Fibroblast of skin of right quadriceps (primary cell): ENCODE measurements around the gene DIRAS3.
"Not testable (repeated sequence)": the region's sequence is repeated elsewhere in the genome, so short reads cannot be mapped to it uniquely, and the experiment has no call there.

ENCODE experiments used
- DNase-seq: peaks from one replicate; pipeline ENCODE4 v3.0.0-alpha.2; 2013

DIRAS3 gene

DNA sequence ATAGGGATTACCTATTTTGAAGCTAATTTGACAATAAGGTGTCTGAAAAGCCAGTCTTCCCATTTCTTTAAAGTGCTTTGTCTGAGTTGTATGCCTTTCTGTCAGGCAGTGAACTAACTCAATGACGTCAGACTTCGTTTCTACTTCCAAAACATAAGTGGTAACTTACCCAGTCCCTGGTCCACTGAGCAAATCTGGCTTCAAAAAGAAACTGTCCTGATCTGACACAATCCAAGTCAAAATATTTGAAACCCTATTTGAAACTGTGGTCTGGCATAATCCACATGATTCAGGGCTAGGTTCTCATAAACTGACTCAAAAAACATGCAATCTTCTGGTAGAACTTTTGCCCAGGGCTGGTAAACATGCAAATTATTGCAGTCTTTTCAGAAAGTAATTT, 34.0 kb downstream of the DIRAS3 start:
- peak; percentile 12 for DNase-seq

DNA sequence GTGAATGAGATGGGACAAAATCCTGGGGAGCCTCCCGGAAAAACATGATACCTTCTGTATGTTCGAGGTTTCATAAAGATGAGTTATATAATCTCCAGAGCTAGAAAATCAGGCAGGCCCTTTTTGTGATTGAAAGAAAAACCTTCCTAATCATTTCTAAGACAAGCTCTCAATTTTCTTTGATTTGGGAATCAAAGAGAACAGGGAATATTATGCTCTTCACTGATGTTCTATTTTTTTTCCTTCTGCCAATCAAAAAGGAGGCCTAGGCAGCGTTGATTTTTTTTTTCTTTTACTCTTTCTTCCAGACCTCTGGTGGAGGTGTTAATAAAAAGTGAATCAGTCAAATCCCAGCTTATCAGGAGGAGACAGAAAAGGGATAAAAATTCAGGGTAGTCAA, 34.5 kb downstream of the DIRAS3 start:
- no peak for DNase-seq

DNA sequence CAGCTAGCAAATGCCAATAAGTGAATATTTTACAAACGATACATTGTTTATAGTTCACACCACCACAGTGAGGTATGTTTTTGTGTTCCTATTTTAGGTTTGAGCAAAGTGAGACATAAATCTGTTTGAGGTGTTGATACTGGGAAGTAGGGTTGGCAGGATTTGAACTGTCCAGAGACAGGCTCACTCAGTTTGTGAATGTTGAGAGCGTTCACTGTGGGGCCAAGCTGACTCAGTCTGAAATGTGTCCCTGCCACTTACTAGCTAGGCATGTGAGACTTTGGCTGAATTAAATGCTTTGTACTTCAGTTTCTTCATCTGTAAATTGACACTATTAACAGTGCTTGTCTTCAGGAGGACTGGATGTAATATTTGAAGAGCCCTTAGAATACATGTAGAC, 35.1 kb downstream of the DIRAS3 start:
- DNase-seq = no peak

GRCh38 chr1:68013351-68013750, 37.1 kb downstream of the DIRAS3 start:
- DNase-seq = no peak

DNA sequence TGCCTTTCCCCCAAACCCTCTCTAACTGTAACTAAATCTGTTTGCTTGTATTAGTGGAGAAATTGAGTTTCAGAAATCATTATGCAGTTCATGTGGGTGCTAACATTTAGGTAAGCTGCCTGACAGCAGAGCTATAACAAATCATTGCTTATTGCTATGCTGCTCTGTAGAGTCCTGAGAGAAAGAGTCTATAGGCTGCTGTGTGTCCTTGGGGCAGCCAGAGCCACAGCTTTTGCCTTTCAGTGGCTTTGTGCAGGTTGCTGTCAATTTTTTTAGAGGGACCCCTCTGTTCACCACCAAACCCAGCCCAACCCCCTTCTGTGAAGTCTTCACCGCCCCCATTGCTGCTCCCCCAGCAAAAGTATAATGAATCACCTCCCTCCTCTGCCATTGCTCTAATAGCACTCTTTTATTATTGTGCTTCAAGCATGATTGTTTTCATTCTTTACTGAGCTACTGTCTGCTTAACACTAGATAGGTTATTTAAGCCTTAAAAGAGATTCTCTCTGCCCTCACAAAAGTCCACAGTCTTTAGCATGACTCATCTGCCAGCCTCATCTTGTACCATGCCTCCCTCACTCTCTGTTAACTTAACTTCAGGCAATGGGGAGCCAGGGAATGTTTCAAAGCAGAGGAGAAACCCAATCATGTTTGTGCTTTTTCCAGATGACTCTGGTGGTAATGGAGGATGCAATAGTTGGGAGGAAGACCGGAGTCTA, 38.6 kb downstream of the DIRAS3 start:
- no peak for DNase-seq

GRCh38 chr1:68010543-68010942, 39.9 kb downstream of the DIRAS3 start:
- no peak for DNase-seq

DNA sequence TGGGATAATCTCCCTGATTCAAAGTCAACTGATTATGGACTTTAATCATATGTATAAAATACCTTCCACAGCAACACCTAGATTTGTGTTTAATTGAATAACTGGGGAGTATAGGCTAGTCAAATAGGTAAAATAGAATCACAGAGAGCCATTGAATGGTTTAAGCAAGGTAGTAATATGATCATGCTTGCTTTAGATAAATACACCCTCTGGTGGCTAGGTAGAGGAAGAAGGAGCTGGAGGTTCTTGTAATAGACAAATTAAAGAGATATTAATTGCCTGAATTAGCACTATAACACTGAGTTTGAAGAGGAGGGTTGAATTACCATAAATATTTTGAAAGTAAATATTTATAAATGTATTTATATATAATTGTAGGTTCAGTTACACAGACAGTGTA, 40.3 kb downstream of the DIRAS3 start:
- DNase-seq = peak; percentile 32

GRCh38 chr1:68003626-68004025, 46.8 kb downstream of the DIRAS3 start:
- DNase-seq = not testable (repeated sequence)

- DNase-seq = no peak
These were observed 50.2 kb downstream of the DIRAS3 start for GRCh38 chr1:68000191-68000590.

DNA sequence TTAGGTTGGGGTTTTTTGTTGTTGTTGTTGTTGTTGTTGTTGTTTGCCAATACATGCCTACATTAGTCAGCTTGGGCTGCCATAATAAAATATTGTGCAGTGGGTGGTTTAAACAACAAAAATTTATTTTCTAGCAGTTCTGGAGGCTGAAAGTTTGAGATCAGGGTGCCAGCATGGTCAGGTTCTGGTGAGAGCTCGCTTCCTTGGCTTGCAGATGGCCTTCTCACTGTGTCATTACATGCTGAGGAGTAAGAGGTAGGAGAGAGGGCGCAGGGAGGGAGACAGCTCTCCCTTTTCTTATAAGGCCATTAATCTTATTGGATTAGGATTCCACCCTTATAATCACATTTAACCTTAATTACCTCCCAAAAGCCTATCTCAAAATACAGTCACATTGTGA, 52.7 kb downstream of the DIRAS3 start:
- DNase-seq = no peak
